Superior temporal gyrus (tissue), 1 donor: ENCODE results near the gene SPATA13.

Experiments used
- DNase-seq: peaks from one replicate; pipeline ENCODE4 v3.0.0-alpha.2; 2016; ENCODE audit errors: extremely low spot score

SPATA13 gene

GRCh38 chr13:24141333-24141910, 19.1 kb upstream of the SPATA13 start:
- no peak for DNase-seq

GRCh38 chr13:24142453-24142852, 18.1 kb upstream of the SPATA13 start:
- DNase-seq: no peak

- DNase-seq: no peak
Observed at GRCh38 chr13:24142886-24143285, 17.6 kb upstream of the SPATA13 start.

GRCh38 chr13:24145240-24145639, 15.3 kb upstream of the SPATA13 start:
- no peak for DNase-seq

GRCh38 chr13:24145674-24146073, 14.8 kb upstream of the SPATA13 start:
- no peak for DNase-seq

- no peak for DNase-seq
Observed at GRCh38 chr13:24146961-24147569, 13.5 kb upstream of the SPATA13 start.

- no peak for DNase-seq
Observed at GRCh38 chr13:24147570-24147963, 13.0 kb upstream of the SPATA13 start.

GRCh38 chr13:24148414-24149235, 11.9 kb upstream of the SPATA13 start:
- DNase-seq: no peak

GRCh38 chr13:24149246-24150032, 11.1 kb upstream of the SPATA13 start:
- DNase-seq: no peak

GRCh38 chr13:24150572-24150971, 9.9 kb upstream of the SPATA13 start:
- DNase-seq: no peak

- no peak for DNase-seq
Observed at GRCh38 chr13:24151864-24152263, 8.7 kb upstream of the SPATA13 start.

GRCh38 chr13:24152292-24153214, 8.0 kb upstream of the SPATA13 start:
- DNase-seq: no peak

GRCh38 chr13:24153347-24153746, 7.2 kb upstream of the SPATA13 start:
- DNase-seq: no peak

GRCh38 chr13:24153979-24154701, 6.4 kb upstream of the SPATA13 start:
- no peak for DNase-seq

GRCh38 chr13:24159357-24159756, 1.2 kb upstream of the SPATA13 start:
- no peak for DNase-seq

GRCh38 chr13:24161010-24161775, 673 bp downstream of the SPATA13 start:
- no peak for DNase-seq

GRCh38 chr13:24161980-24162525, 1.5 kb downstream of the SPATA13 start:
- no peak for DNase-seq

- no peak for DNase-seq
Observed at GRCh38 chr13:24162604-24163003, 2.1 kb downstream of the SPATA13 start.

- DNase-seq: no peak
Observed at GRCh38 chr13:24165746-24166145, 5.2 kb downstream of the SPATA13 start.
